ENCODE data around the gene PEPD. TPM values are rescaled to one million over a fixed set of nuclear protein-coding genes. Genes with fewer than 3 reads are reported as not detected.

Gene PEPD
- total RNA-seq, 2 donors from 2014 or later: 18.7 to 25.7 TPM

DNA sequence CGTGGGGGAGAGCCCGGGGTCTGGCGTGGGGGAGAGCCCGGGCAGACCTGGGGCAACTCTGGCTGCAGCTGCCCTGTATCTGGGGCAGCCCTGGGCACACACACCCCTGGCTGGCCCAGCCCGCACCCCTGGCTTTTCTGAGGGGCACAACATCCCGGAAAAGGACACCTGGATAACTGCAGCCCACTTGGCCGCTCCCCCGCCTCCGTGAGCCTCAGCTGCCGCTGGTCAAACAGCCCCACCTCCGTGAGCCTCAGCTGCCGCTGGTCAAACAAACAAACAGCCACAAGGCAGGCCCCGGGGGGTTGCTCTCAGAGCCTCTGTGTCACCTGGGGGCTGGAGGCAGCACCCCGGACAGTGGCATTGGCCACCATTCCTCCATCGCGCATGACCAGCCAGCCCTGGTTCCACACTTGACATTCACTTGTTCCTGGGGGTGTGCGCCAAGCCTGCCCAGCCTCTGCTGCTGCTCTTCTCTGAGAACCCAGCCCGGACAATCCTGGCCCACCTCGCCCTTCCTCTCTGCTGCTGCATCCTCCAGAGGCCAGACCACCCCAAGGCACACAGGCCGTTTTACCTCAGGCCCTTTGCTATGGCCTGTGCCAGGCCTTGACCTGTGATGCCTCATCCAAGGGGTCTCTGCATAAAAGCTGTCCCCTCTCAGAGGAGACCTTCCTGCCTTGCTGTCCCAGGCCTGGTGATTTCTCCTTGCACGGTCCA lies 128.1 kb downstream of the PEPD start:
- Mint-ChIP-seq H3K27ac (no peak overlapping the region), H3K4me3 (no peak overlapping the region), H3K4me1 (ENCODE audit: low read depth in 2 of 2) (peaks cover 0 to 14% of the 10 kb centered on the region in 2 donors), H3K9me3 (no peaks in the 10 kb centered on the region), H3K36me3 (no peaks in the 10 kb centered on the region), H3K27me3 (no peaks in the 10 kb centered on the region)
- DNase-seq (ENCODE audit: low spot score) (no peak), ATAC-seq (no peak)

DNA sequence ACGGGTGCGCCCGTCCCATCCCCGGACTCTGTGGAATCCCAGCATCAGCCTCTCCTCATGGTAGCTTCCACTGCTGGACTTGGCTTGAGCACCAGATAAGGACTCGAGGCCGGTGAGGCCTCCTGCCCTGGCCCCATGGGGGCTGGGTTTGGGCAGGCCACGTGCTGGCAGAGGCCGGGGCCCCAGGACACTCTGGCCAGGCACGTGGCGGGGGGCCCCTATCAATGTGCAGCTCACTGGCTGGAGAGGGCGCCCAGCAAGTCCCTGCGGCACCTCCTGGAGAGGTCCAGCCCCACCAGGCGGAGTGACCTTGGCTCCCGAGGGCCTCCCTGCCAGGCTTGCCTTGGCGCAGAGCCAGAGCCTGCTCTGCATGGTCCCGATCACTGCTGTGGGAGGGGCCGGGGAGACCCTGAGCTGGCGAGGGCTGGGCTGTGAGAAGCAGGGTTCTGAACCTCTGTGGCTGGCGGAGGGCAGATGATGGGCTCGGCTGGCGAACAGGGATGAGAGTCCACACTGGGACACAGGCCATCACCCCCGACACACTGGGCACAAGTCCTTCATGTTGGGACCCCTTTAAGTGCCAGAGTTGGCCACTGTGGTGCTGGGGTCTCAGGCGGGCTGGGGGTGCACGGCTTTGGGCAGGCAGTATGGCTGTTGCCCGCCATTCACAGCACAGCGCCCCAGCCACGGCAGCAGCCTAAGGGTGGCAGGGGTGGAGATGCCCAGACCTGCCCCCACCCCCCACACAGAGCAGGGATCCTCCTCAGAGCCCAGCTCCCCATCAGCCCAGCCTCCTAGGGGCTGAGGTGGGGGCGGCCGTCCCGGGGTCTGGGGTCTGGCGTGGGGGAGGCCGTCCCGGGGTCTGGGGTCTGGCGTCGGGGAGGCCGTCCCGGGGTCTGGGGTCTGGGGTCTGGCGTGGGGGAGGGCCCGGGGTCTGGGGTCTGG lies 129.0 kb downstream of the PEPD start:
- Mint-ChIP-seq H3K36me3 (no peaks in the 10 kb centered on the region), H3K27me3 (no peaks in the 10 kb centered on the region), H3K9me3 (no peaks in the 10 kb centered on the region), H3K4me3 (no peak overlapping the region), H3K4me1 (ENCODE audit: low read depth in 2 of 2) (peaks cover 0 to 14% of the 10 kb centered on the region in 2 donors), H3K27ac (no peak overlapping the region)
- ATAC-seq: no peak
- no peak for DNase-seq (ENCODE audit: low spot score)

DNA sequence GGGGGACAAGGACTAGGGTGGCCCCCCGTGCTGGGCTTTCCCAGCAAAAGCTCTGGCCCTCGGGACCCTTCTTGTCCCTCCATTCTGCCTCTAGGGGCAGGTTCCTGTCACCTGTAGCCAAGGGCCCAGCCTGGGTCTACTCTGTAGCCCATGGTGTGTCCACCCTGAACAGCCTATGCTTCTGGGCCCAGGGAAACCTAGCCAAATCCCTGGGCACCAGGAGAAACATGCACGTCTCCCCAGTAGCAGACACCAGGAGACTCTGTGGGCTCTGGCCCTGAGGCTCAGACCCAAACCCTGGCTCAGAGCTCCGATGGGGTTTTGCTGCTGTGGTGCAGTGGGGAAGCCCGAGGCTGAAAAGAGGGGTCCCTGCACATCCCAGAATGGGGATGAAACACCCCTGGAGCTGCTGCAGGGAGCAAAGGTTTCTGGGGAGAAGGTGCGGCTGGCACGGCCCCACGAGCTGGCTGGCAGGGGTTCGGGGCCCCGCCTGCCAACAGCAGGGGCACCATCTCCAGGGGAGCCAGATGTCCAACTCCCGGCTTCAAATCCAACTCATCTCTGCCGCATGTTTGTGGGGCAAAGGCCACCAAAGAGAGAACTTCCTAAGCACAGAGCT lies 129.9 kb downstream of the PEPD start:
- no peak overlapping the region for H3K4me3 Mint-ChIP-seq
- H3K27me3 Mint-ChIP-seq: no peaks in the 10 kb centered on the region
- DNase-seq (ENCODE audit: low spot score) (no peak), ATAC-seq (no peak)
- no peaks in the 10 kb centered on the region for H3K36me3 Mint-ChIP-seq
- peaks cover 0 to 14% of the 10 kb centered on the region in 2 donors for H3K4me1 Mint-ChIP-seq (ENCODE audit: low read depth in 2 of 2)
- H3K9me3 Mint-ChIP-seq: no peaks in the 10 kb centered on the region
- no peak overlapping the region for H3K27ac Mint-ChIP-seq

DNA sequence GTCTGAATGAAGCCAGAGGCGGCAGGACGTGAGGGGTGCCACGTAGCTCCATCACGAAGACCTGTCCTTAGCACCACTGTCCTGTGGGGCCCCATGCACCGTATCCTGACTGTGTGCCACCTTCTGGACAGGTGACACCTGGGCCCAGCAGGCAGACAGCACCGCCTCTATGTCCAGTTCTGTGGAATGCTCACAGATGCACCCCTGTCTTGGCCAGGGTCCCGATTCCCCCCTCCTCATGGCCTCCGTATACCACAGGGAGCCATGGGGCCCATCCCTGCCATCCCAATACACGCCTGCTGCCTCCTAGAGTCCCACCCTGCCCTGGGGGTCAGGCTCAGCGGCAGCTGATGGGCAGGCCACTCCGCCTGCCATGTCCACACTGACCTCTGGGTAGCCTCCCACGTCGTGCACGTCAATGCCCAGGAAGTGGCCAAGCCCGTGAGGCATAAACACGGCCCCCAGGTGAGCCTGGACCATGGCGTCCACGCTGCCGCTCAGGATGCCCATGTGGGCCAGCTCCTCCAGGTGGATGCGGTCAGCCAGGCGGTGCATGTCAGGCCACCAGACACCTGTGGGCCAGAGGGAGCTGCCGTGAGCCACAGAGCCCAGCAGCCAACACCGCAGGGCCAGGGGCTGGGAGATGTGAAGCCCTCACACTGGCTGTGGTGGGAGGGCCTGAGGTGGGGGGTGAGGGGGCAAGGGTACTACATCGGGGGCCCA lies 130.5 kb downstream of the PEPD start:
- H3K4me1 Mint-ChIP-seq (ENCODE audit: low read depth in 2 of 2): peaks cover 0 to 14% of the 10 kb centered on the region in 2 donors
- no peak overlapping the region for H3K27ac Mint-ChIP-seq
- DNase-seq (ENCODE audit: low spot score) (no peak), ATAC-seq (no peak)
- no peaks in the 10 kb centered on the region for H3K9me3 Mint-ChIP-seq
- H3K4me3 Mint-ChIP-seq: no peak overlapping the region
- H3K27me3 Mint-ChIP-seq: no peaks in the 10 kb centered on the region
- H3K36me3 Mint-ChIP-seq: no peaks in the 10 kb centered on the region

DNA sequence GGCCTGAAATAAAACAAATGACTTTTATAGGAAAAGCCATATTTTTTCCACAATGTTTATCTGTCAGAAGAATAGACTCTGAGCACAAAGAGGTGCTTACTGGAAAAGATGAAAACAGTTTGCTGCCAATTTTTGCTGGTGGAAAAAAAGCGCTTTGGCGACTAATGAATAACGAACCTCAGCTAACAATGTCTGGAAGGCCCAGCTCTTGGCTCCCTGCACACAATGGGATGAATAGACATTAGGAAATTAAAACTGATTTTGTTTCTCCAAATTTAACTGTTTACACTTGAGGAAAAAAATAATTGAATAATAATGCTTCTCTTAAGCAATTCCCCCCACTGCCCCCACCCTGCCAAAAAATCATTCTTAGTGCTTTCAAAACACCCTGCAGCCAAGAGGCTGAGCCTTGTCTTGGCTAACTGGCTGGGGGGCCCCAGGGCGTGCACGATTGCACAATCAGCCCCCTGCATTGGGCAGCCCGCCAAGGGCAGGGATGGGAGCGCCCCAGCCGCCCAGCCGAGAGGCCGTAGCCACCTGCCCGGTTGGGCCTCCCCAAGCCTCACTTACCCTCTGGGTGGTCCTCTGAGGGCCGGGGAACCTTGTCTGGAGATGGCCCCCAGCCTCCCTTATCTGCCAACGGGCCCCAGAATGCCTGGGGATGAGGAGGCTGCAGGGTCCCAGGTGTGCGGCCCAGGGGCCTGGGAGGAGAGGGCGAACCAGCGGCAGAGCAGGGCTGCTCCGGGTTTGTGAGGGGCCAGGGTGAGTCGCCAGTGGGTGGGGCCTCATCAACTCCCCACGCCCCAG lies 131.3 kb downstream of the PEPD start:
- H3K36me3 Mint-ChIP-seq: no peaks in the 10 kb centered on the region
- no peak for ATAC-seq
- H3K4me3 Mint-ChIP-seq: no peak overlapping the region
- no peak for DNase-seq (ENCODE audit: low spot score)
- no peaks in the 10 kb centered on the region for H3K27me3 Mint-ChIP-seq
- H3K9me3 Mint-ChIP-seq: no peaks in the 10 kb centered on the region
- H3K27ac Mint-ChIP-seq: no peak overlapping the region
- peaks cover 0 to 14% of the 10 kb centered on the region in 2 donors for H3K4me1 Mint-ChIP-seq (ENCODE audit: low read depth in 2 of 2)

DNA sequence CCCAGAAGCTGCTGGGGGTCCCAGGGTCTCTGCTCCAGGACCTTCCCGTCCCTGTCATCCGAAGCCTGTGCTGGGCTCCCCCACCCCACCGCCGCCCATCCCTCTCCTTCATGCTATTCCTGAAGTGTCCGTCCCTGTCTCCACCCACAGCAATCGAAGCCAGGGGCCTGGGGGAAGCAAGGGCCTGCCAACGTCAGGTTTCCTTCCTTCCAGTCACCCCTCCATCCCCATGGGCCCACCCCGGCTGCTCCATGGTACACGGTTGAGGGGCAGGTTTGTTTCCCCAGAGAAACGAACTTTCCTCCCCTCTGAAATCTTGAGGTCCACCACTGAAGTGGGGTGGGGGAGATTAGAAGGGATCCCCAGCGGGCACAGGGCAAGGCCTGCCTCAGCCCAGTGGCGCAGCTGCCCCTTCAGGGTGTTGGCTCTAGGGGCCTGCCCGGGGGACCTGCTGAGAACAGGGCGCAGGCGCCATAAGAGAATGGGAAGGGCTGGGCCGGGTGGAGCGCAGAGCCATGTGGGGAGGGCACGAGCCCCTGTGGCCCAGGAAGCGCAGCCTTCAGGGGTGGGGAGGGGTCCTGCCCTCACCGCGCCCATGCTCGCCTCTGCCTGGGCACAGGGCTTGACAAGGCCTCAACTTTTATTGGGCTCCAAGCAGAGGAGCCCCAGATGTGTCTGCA lies 132.0 kb downstream of the PEPD start:
- no peaks in the 10 kb centered on the region for H3K9me3 Mint-ChIP-seq
- H3K27ac Mint-ChIP-seq: no peak overlapping the region
- ATAC-seq: no peak
- H3K36me3 Mint-ChIP-seq: no peaks in the 10 kb centered on the region
- H3K27me3 Mint-ChIP-seq: no peaks in the 10 kb centered on the region
- H3K4me1 Mint-ChIP-seq (ENCODE audit: low read depth in 2 of 2): peaks cover 0 to 6% of the 10 kb centered on the region in 2 donors
- no peak overlapping the region for H3K4me3 Mint-ChIP-seq
- DNase-seq (ENCODE audit: low spot score): no peak

DNA sequence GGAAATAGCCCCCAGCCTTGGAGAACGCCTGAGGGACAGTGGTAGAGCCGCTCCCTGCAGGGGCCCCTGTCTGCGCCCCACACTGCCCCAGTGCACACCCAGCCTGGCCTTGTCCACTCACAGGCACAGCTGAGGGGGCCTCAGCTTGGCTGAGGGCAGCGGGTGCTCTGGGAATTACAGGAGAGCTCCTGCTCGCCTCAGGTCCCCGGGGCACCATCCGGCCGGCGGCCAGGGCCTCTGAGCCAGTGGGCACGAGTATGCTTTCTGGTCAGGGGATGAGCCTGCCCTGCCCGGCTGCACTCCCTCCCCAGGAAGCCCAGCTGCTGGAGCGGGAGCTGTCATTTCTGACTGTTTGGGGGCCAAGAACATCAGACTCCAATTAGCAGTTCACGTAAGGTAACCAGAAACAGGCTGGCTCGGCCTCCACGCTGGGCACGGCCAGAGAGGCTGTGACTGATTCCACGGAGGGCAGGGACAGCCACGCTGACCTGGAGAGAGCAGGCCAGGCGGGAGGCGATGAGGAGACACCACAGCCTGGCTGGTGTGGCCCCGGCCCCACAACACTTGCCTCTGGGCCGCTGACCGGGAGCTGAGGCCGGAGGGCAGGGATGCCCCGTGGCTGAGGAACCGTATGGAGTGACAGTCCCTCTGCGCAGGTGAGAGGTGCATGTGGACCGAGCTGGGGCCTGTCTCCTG lies 132.7 kb downstream of the PEPD start:
- H3K9me3 Mint-ChIP-seq: no peaks in the 10 kb centered on the region
- DNase-seq (ENCODE audit: low spot score) (peak; percentile 58), ATAC-seq (peak in 1 of 2 donors; percentile 17)
- peaks cover 3% of the 10 kb centered on the region for H3K36me3 Mint-ChIP-seq
- peaks cover 3 to 8% of the 10 kb centered on the region in 2 donors for H3K4me1 Mint-ChIP-seq (ENCODE audit: low read depth in 2 of 2)
- H3K27me3 Mint-ChIP-seq: no peaks in the 10 kb centered on the region
- H3K4me3 Mint-ChIP-seq: no peak overlapping the region
- no peak overlapping the region for H3K27ac Mint-ChIP-seq

DNA sequence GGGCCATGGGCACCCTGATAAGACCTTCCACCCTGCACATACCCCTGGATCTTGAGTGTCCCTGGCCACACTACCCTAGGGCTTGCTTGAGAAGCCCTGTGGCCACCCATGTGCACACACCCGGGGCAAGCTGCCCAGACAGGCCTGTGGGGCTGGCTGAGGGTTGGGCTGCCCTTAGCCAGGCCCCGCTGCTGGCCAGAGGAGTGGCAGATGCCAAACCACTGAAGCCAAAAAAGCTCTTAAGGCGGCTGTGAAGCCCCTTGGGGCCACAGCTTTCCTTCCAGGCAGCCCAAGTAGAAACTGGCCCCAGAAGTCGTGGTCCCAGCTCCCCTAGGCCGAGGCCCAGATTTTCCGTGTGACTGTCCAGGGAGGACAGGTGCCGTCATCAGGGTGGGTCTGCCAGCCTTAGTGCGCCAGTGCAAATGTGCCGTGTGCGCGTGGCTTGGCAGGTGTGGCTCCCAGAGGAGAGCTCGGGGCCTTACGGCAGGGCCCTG lies 133.3 kb downstream of the PEPD start:
- no peaks in the 10 kb centered on the region for H3K27me3 Mint-ChIP-seq
- no peak overlapping the region for H3K27ac Mint-ChIP-seq
- peaks cover 6 to 7% of the 10 kb centered on the region in 2 donors for H3K4me1 Mint-ChIP-seq (ENCODE audit: low read depth in 2 of 2)
- H3K4me3 Mint-ChIP-seq: no peak overlapping the region
- peaks cover 6% of the 10 kb centered on the region for H3K36me3 Mint-ChIP-seq
- ATAC-seq: peak in 1 of 2 donors; percentile 2
- peak; percentile 51 for DNase-seq (ENCODE audit: low spot score)
- H3K9me3 Mint-ChIP-seq: no peaks in the 10 kb centered on the region

DNA sequence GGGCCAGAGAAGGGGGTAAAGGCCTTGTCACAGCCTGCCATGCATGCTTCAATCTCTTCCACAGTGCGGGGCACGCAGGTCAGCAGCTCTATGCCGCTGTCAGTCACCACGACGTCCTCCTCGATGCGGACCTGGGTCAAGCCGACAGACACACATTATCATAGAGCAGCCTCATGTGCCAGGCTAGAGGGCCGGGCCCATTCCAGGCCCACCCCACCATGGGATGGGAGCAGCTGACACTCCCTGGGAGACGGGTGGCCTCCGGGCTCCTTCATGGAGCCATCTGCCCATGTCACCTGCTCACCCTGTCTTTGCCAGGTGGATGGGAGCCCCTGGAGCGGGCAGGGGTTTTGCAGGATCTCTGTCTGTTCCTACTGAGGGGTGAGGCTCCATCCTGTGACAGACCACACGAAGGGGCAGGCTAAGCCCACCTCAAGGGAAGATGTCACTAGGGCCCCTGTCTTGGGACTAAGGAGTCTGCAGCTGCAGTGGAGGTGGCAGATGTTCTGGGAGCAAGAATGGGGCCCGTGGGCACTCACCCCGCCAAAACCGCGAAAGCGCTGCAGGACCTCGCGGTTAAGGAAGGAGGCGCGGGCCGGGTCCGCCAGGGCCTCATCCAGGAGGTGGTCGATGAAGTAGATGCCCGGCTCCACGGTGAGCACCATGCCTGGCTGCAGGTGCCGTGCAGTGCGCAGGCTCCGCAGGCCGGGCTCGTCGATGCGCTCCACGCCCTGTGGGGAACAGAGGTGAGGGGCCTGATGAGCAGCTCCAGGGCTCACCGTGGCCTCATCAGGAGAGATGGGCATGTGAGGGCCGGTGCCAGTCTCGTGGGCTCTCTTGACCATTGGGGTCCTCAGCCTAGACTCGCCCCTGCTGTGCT lies 134.0 kb downstream of the PEPD start:
- H3K36me3 Mint-ChIP-seq: peaks cover 6% of the 10 kb centered on the region
- H3K27me3 Mint-ChIP-seq: no peaks in the 10 kb centered on the region
- no peaks in the 10 kb centered on the region for H3K9me3 Mint-ChIP-seq
- no peak overlapping the region for H3K27ac Mint-ChIP-seq
- DNase-seq (ENCODE audit: low spot score) (peak; percentile 57), ATAC-seq (peak in 1 of 2 donors; percentile 32)
- H3K4me1 Mint-ChIP-seq (ENCODE audit: low read depth in 2 of 2): peaks cover 6 to 7% of the 10 kb centered on the region in 2 donors
- no peak overlapping the region for H3K4me3 Mint-ChIP-seq

DNA sequence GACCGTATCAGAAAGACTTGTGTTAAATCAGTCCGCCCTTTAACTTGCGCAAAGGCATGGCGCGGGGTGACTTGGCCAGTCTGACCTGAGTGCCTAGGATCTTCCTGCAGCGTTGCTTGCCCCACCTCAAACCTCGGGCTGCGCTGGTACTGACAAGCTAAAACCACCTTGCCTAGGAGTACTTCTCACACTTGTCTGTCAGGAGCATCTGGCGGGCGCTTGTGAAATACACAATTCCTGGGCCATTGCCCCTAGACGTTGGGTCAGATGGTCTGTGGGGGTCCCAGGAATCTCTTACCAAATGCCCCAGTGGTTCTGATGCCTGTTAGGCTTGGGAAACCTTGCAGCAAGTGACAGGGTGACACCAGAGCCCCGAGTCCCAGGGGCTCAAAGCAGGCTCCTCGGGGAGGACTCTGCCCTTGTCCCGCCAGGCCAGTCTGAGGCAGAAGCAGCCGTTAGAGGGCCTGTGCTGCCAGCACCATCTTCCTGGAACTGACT lies 135.2 kb downstream of the PEPD start:
- ATAC-seq (no peak), DNase-seq (ENCODE audit: low spot score) (peak; percentile 50)
- Mint-ChIP-seq H3K4me3 (no peak overlapping the region), H3K36me3 (peaks cover 6% of the 10 kb centered on the region), H3K4me1 (ENCODE audit: low read depth in 2 of 2) (peaks cover 6 to 11% of the 10 kb centered on the region in 2 donors), H3K27ac (no peak overlapping the region), H3K27me3 (no peaks in the 10 kb centered on the region), H3K9me3 (no peaks in the 10 kb centered on the region)

DNA sequence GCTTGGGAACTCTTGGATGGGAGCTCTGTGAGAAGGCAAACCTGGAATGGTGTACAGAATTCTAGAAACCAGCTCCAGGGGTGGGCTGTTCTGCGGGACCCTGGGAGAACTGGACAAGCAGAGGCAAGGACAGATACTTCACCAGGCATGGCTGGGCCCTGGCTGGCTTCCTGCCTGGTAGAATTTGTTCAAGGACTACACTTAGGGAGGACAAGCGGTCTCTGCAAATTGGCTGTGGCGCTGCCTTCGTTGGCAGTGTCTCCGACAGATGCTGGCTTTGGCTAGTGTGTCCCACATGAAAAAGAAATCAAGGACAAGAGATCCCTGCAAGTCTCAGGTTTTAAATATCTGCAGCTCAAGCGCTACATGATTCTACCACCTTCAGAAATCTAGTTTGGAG lies 135.6 kb downstream of the PEPD start:
- Mint-ChIP-seq H3K27ac (no peak overlapping the region), H3K27me3 (no peaks in the 10 kb centered on the region), H3K4me3 (no peak overlapping the region), H3K36me3 (peaks cover 9% of the 10 kb centered on the region), H3K4me1 (ENCODE audit: low read depth in 2 of 2) (peaks cover 9 to 14% of the 10 kb centered on the region in 2 donors), H3K9me3 (no peaks in the 10 kb centered on the region)
- no peak for ATAC-seq
- peak; percentile 15 for DNase-seq (ENCODE audit: low spot score)
